Activated naive CD4-positive, alpha-beta T cell treated with anti-CD3 and anti-CD28 coated beads for 36 hours (primary cell): ENCODE data around the gene CAPS. TPM values are rescaled to one million over a fixed set of nuclear protein-coding genes. Genes with fewer than 3 reads are reported as not detected.

Experiments
- total RNA-seq, 2 experiments: library from RNA; stranded (reverse); gene quantifications; one replicate each; pipeline ENCODE4 v1.2.3, GENCODE V29; 2021

Gene CAPS
- total RNA-seq, 2 experiments from 2014 or later: 2.1 to 2.8 TPM

Other genes starting within 250 kb of the CAPS start
- 10 to 100 TPM; 43.3 to 44.8 TPM for gene MICOS13, start 233.7 kb upstream of the CAPS start, total RNA-seq
- 1 to 10 TPM; 2.6 to 3.0 TPM for gene HSD11B1L, start 233.2 kb upstream of the CAPS start, total RNA-seq
- 1,000 to 10,000 TPM; 1,916 to 2,003 TPM for gene RPL36, start 224.0 kb upstream of the CAPS start, total RNA-seq
- 100 to 1,000 TPM; 223 to 229 TPM for gene LONP1, start 194.1 kb upstream of the CAPS start, total RNA-seq
- gene CATSPERD, start 193.6 kb upstream of the CAPS start, total RNA-seq: not detected
- gene PRR22, start 129.5 kb upstream of the CAPS start, total RNA-seq: 1 to 10 TPM; 1.1 to 1.5 TPM
- 10 to 100 TPM; 43.1 to 45.2 TPM for gene DUS3L, start 123.1 kb upstream of the CAPS start, total RNA-seq
- under 1 TPM; 0.38 to 0.42 TPM for gene NRTN, start 109.2 kb upstream of the CAPS start, total RNA-seq
- not detected for gene FUT6, start 74.6 kb upstream of the CAPS start, total RNA-seq
- gene FUT3, start 62.8 kb upstream of the CAPS start, total RNA-seq: not detected
- under 1 TPM; 0.19 to 0.30 TPM for gene FUT5, start 43.7 kb upstream of the CAPS start, total RNA-seq
- 100 to 1,000 TPM; 226 to 228 TPM for gene NDUFA11, start 10.5 kb upstream of the CAPS start, total RNA-seq
- gene VMAC, start 9.4 kb upstream of the CAPS start, total RNA-seq: 1 to 10 TPM; 1.5 to 2.0 TPM
- 10 to 100 TPM; 77.9 to 80.5 TPM for gene RANBP3, start 63.9 kb downstream of the CAPS start, total RNA-seq
- gene RFX2, start 196.2 kb downstream of the CAPS start, total RNA-seq: 1 to 10 TPM; 4.7 to 6.0 TPM
- not detected for gene ACSBG2, start 221.4 kb downstream of the CAPS start, total RNA-seq